DOHH2 (cell line): Measurements from ENCODE around the gene HACD2.

Source experiments
- H3F3A ChIP-seq: fragments of 200-600 bp; sonication (generic), shearing (Covaris generic); 2 replicates; pipeline ENCODE4 v1.6.0; 2016; ENCODE audit warnings: antibody characterized with exemption, mild to moderate bottlenecking; ENCODE audit not compliant: control insufficient read depth, insufficient read depth
- H3K27ac ChIP-seq: fragments of 200-600 bp; sonication (generic); 2 replicates; pipeline ENCODE4 v1.5.1; 2014; ENCODE audit warnings: low read depth, mild to moderate bottlenecking, low read length, moderate library complexity
- H3K27me3 ChIP-seq: fragments of 200-600 bp; sonication (generic); 2 replicates; pipeline ENCODE4 v1.6.1; 2014; ENCODE audit warnings: mild to moderate bottlenecking, low read length, mixed read lengths; ENCODE audit not compliant: control insufficient read depth
- H3K36me3 ChIP-seq: fragments of 200-600 bp; sonication (generic); 2 replicates; pipeline ENCODE4 v1.6.1; 2014; ENCODE audit warnings: mild to moderate bottlenecking, low read length, moderate library complexity, mixed read lengths; ENCODE audit not compliant: control insufficient read depth
- H3K4me1 ChIP-seq: fragments of 200-600 bp; sonication (generic); 2 replicates; pipeline ENCODE4 v1.6.1; 2014; ENCODE audit warnings: mild to moderate bottlenecking, low read length, mixed read lengths; ENCODE audit not compliant: control insufficient read depth
- H3K4me2 ChIP-seq: fragments of 200-600 bp; sonication (generic); 2 replicates; pipeline ENCODE4 v1.6.0; 2014; ENCODE audit warnings: mild to moderate bottlenecking, low read length, moderate library complexity
- H3K4me3 ChIP-seq: fragments of 200-600 bp; sonication (generic); 2 replicates; pipeline ENCODE4 v1.5.1; 2014; ENCODE audit warnings: mild to moderate bottlenecking, low read length, mixed read lengths
- H3K79me2 ChIP-seq: fragments of 200-600 bp; sonication (generic); 2 replicates; pipeline ENCODE4 v1.6.1; 2014; ENCODE audit warnings: mild to moderate bottlenecking, low read length, mixed read lengths; ENCODE audit not compliant: control insufficient read depth
- H3K9me2 ChIP-seq: fragments of 200-600 bp; sonication (generic); replicated peaks from 2 replicates; pipeline ENCODE4 v1.6.1; 2014; ENCODE audit warnings: mild to moderate bottlenecking, low read length, mixed read lengths; ENCODE audit not compliant: control insufficient read depth
- H3K9me3 ChIP-seq: fragments of 200-600 bp; sonication (generic); 2 replicates; pipeline ENCODE4 v1.6.1; 2014; ENCODE audit warnings: antibody characterized with exemption, low read length, mixed read lengths; ENCODE audit not compliant: control insufficient read depth, insufficient read depth
- H4K20me1 ChIP-seq: fragments of 200-600 bp; sonication (generic); 2 replicates; pipeline ENCODE4 v1.6.0; 2014; ENCODE audit warnings: low read depth, mild to moderate bottlenecking, antibody characterized with exemption, low read length, moderate library complexity; ENCODE audit not compliant: control insufficient read depth, insufficient read depth
- CTCF ChIP-seq: fragments of 200-600 bp; sonication (generic); IDR thresholded peaks from one replicate; pipeline ENCODE4 v1.5.1; 2014; ENCODE audit warnings: antibody characterized with exemption, mild to moderate bottlenecking, low read depth, low read length; ENCODE audit not compliant: poor library complexity, severe bottlenecking
- EZH2phosphoT487 ChIP-seq: fragments of 200-600 bp; sonication (generic); IDR thresholded peaks from 2 replicates; pipeline ENCODE4 v1.6.1; 2017; ENCODE audit warnings: borderline replicate concordance, mild to moderate bottlenecking, antibody characterized with exemption, low read length, moderate library complexity, mixed read lengths

HACD2 gene

GRCh38 chr3:123448536-123449101, 136.2 kb downstream of the HACD2 start, which contains the start of gene ADCY5:
ADCY5 (minus strand) TSS chr3:123449090; CDS start chr3:123448545, 545 bp downstream.
- H3K36me3 ChIP-seq = no peaks in the 10 kb centered on the region
- no peaks in the 10 kb centered on the region for H3K9me2 ChIP-seq
- H3K4me2 ChIP-seq = no peak within 1 kb of the TSS; the same call in 1 of the 2 replicates
- H3K9me3 ChIP-seq = no peaks in the 10 kb centered on the region
- H3K4me1 ChIP-seq = no peaks in the 10 kb centered on the region
- no peak within 1 kb of the TSS for H3K4me3 ChIP-seq
- H3F3A ChIP-seq = no peaks in the 10 kb centered on the region
- no peaks in the 10 kb centered on the region for H3K79me2 ChIP-seq
- TF ChIP-seq EZH2phosphoT487 = no peak
- TF ChIP-seq CTCF = no peak
- peaks cover 28% of the 10 kb centered on the region for H3K27me3 ChIP-seq
- H3K27ac ChIP-seq = no peak within 1 kb of the TSS
- H4K20me1 ChIP-seq = no peaks in the 10 kb centered on the region

GRCh38 chr3:123447749-123448517, 136.9 kb downstream of the HACD2 start:
- TF ChIP-seq EZH2phosphoT487 (no peak), CTCF (no peak)
- H3K27me3 ChIP-seq = peaks cover 28% of the 10 kb centered on the region
- H3K4me1 ChIP-seq = no peaks in the 10 kb centered on the region
- no peak overlapping the region for H3K27ac ChIP-seq
- H3F3A ChIP-seq = no peaks in the 10 kb centered on the region
- H3K9me3 ChIP-seq = no peaks in the 10 kb centered on the region
- H3K4me2 ChIP-seq = no peak overlapping the region
- no peaks in the 10 kb centered on the region for H4K20me1 ChIP-seq
- no peaks in the 10 kb centered on the region for H3K79me2 ChIP-seq
- H3K36me3 ChIP-seq = no peaks in the 10 kb centered on the region
- H3K9me2 ChIP-seq = no peaks in the 10 kb centered on the region
- no peak overlapping the region for H3K4me3 ChIP-seq

GRCh38 chr3:123447416-123447748, 137.5 kb downstream of the HACD2 start:
- H3F3A ChIP-seq = no peaks in the 10 kb centered on the region

More at GRCh38 chr3:123447416-123447748, 137.5 kb downstream of the HACD2 start:
- no peak for TF ChIP-seq CTCF
- no peaks in the 10 kb centered on the region for H3K79me2 ChIP-seq
- no peaks in the 10 kb centered on the region for H3K36me3 ChIP-seq
- H3K4me3 ChIP-seq = no peak overlapping the region
- no peak overlapping the region for H3K4me2 ChIP-seq
- H3K9me3 ChIP-seq = no peaks in the 10 kb centered on the region
- no peaks in the 10 kb centered on the region for H3K9me2 ChIP-seq
- peaks cover 28% of the 10 kb centered on the region for H3K27me3 ChIP-seq
- H4K20me1 ChIP-seq = no peaks in the 10 kb centered on the region
- no peak overlapping the region for H3K27ac ChIP-seq
- no peaks in the 10 kb centered on the region for H3K4me1 ChIP-seq
